ENCODE results near the gene F5.

GRCh38 chr1:169508432-169509338, 77.6 kb downstream of the F5 start:
- TF ChIP-seq CTCF (conservative IDR thresholded peaks at IDR 0.05 in 1 of 2, IDR thresholded peaks at IDR 0.05 in 1 of 2; ENCODE audit: low read depth in 1 of 2, low read length in 2 of 2) = no peak
- TF ChIP-seq EZH2 (IDR thresholded peaks at IDR 0.05; ENCODE audit: low read length, missing control alignments) = no peak
